ENCODE data around the gene FNTB.

FNTB gene

GRCh38 chr14:64986648-64987437, at the start of gene FNTB:
Gene FNTB, plus strand, starts transcription at chr14:64986895. Its CDS starts 59 bp downstream, at chr14:64986954.
- DNase-seq (ENCODE audit: low read depth), result peak; percentile 83

GRCh38 chr14:64937171-64937820, 49.4 kb upstream of the FNTB start:
- no peak for DNase-seq (ENCODE audit: low read depth)

GRCh38 chr14:64937821-64938193, 48.9 kb upstream of the FNTB start:
- DNase-seq (ENCODE audit: low read depth), result no peak

GRCh38 chr14:64938972-64939816, 47.5 kb upstream of the FNTB start:
- no peak for DNase-seq (ENCODE audit: low read depth)

- DNase-seq (ENCODE audit: low read depth), result no peak
These were observed 46.9 kb upstream of the FNTB start for GRCh38 chr14:64939817-64940190.

GRCh38 chr14:64940336-64940910, 46.3 kb upstream of the FNTB start:
- no peak for DNase-seq (ENCODE audit: low read depth)

- no peak for DNase-seq (ENCODE audit: low read depth)
These were observed 44.1 kb upstream of the FNTB start, which contains the start of gene GPX2 for GRCh38 chr14:64942531-64943111. Gene GPX2, minus strand, starts transcription at chr14:64942745. Its CDS starts 19 bp downstream, at chr14:64942726.

- no peak for DNase-seq (ENCODE audit: low read depth)
These were observed 43.1 kb upstream of the FNTB start for GRCh38 chr14:64943556-64943955.

- no peak for DNase-seq (ENCODE audit: low read depth)
These were observed 42.7 kb upstream of the FNTB start for GRCh38 chr14:64944041-64944440.

- DNase-seq (ENCODE audit: low read depth), result no peak
These were observed 41.8 kb upstream of the FNTB start for GRCh38 chr14:64944861-64945260.

GRCh38 chr14:64945431-64946178, 41.1 kb upstream of the FNTB start:
- DNase-seq (ENCODE audit: low read depth), result no peak

GRCh38 chr14:64946310-64947045, 40.2 kb upstream of the FNTB start:
- DNase-seq (ENCODE audit: low read depth), result no peak

GRCh38 chr14:64947710-64948611, 38.7 kb upstream of the FNTB start:
- DNase-seq (ENCODE audit: low read depth), result no peak

- no peak for DNase-seq (ENCODE audit: low read depth)
These were observed 38.0 kb upstream of the FNTB start for GRCh38 chr14:64948612-64949210.

- DNase-seq (ENCODE audit: low read depth), result no peak
These were observed 35.8 kb upstream of the FNTB start for GRCh38 chr14:64950889-64951288.

GRCh38 chr14:64951291-64951690, 35.4 kb upstream of the FNTB start:
- DNase-seq (ENCODE audit: low read depth), result no peak

- no peak for DNase-seq (ENCODE audit: low read depth)
These were observed 35.0 kb upstream of the FNTB start for GRCh38 chr14:64951724-64952123.

- no peak for DNase-seq (ENCODE audit: low read depth)
These were observed 33.9 kb upstream of the FNTB start for GRCh38 chr14:64952598-64953309.
